Measurements from ENCODE around the gene GSE1.
A peak's percentile ranks its signal among the peaks of the same experiment; 100 is the strongest.

The GSE1 gene

DNA sequence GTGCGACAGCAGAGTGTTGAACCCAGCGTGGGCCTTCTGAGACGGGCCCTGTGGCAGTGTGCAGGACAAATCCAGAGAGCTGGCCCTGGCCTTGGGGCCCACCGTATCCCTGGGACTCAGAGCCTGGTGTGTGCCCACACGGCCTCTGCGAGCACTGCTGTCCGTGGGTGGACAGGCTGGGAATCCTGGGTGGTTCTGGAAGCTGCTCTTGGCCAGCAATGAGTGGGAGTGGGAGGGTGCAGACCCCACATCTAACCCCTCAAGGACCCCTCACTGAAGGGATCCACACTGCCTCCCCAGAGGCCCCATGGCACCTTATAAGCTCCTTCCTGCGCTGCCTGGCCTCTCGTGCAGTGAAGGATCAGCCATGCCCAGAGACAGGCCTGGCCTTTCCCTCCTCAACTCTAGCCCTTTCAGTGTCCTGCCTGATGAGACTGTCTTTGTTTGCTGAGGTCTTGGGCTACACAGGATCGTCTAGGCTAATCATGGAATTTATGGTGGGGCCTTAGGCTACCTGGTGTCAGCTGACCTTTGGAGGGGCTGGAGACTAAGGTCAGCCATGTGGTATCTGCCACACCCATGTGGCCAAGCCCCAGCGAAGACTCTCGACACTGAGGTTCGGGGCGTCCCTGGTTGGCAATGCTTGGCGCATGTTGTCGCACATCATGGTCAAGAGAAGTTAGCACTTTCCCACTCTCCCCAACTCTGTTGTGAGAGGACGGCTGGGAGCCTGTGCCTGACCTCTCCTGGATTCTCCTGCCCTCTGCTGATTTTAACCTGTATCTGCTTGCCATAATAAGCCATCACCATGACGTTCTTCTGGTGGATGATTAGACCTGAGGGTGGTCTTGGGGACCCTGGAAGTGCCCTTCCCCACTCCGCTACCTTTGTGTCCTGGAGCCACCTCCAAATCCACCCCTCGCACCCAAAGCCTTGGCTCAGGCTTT lies 92.1 kb downstream of the GSE1 start:
- DNase-seq (ENCODE audit: low read depth) = no peak
- no peak overlapping the region for H3K4me3 ChIP-seq (ENCODE audit: low read depth, low read length)

DNA sequence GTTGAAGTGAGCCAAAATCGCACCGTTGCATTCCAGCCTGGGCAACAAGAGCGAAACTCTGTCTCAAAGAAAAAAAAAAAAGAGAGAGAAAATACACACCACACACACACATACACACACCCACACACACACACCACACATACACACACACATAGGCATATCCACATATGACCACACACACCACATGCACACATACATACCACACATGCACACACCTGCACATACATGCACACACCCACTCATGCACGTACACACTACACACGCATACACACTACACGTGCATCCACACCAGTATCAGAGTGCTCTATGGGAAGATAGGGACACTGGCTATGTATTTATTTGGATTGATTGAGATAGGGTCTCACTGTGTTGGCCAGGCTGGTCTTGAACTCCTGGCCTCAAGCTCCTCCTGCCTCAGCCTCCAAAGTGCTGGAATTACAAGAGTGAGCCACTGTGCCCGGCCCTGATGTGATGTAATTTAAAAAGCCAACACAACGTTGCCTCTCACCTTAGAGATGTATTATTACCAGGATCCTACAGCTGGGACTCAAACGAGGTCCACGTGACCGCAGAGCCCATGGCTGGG lies 93.4 kb downstream of the GSE1 start:
- no peak overlapping the region for H3K4me3 ChIP-seq (ENCODE audit: low read depth, low read length)
- DNase-seq (ENCODE audit: low read depth) = no peak

DNA sequence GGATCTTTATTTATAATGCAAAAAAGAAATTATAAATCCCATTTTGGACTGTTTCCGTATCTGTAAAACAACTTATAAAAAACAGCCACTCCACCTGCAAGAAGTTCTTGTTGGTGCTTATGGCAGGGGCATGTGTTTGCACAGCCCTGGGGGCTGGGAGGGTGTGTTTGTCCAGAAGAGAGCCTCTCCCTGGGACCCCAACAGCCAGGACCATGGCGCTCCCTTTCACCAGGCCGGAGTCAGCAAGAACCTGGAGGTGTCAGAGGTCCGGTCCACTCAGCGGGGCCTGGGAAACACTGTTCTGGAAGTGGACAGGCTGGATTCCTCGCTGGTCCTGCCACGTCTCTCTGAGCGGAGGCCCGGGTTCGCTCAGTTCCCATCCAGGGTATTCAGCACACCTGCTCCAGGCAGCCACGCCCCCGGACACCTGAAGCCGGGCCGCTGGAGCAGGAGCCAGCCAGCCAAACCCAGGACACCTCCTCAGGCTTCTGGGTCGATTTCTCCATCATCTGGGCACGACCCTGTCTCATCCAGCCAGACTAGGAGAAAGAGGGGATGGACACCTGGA lies 94.5 kb downstream of the GSE1 start:
- no peak overlapping the region for H3K4me3 ChIP-seq (ENCODE audit: low read depth, low read length)
- DNase-seq (ENCODE audit: low read depth) = no peak

DNA sequence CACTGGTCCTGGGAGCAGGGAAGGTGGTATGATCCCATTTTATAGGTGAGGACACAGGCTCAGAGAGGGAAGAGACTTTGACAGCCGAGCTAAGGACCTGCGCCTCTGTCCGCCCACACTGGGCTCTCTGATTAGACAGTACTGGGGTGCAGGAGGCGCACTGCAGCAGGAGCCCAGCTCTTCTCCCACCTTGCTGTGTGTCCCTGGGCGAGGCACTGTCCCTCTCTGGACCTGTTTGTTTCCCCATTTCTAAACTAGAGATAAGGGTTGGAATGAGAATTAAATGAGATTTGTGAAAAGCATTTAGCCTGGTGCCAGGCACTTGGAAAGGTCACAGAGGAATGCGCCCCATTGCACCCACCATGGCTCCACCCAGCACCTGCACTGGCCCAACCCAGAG lies 95.2 kb downstream of the GSE1 start:
- H3K4me3 ChIP-seq (ENCODE audit: low read depth, low read length) = no peak overlapping the region
- no peak for DNase-seq (ENCODE audit: low read depth)

DNA sequence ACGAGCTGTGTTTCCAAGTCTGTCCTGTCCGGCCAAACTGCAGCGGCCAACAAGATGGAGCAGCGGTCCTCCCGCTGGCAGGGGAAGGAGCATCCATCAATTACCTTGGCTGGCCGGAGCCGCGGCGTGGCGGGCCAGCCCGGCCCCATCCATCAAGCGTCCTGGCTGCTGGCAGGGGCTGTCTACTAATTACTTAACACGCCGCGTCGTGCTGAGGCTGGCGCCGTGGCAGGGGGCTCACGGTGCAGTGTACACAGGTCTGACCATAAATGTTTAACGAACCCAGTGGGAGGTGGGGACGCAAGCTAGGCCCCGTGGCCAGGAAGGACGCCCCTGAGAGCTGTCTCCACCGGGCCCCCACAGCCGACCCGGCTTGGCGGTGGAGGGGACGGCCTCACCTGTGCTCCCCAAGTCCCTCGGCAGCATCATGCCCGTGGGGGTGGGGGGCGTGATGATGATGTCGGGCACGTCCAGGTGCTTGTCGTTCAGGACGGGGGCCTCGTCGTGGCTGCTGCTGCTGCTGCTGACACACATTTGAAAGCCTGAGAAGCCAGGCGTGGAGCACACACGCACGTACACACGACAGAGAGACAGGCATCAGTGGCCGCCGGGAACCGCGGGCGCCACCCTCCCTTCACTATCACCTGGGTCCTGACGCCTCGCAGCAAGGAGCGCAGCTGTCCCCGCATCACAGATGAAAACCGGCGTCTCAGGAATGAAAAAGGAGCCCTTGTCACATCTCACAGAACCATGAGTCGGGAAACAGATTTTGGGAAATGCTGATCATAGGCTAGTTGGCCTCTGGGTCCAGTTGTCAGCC lies 96.9 kb downstream of the GSE1 start:
- no peak for DNase-seq (ENCODE audit: low read depth)
- H3K4me3 ChIP-seq (ENCODE audit: low read depth, low read length) = no peak overlapping the region

DNA sequence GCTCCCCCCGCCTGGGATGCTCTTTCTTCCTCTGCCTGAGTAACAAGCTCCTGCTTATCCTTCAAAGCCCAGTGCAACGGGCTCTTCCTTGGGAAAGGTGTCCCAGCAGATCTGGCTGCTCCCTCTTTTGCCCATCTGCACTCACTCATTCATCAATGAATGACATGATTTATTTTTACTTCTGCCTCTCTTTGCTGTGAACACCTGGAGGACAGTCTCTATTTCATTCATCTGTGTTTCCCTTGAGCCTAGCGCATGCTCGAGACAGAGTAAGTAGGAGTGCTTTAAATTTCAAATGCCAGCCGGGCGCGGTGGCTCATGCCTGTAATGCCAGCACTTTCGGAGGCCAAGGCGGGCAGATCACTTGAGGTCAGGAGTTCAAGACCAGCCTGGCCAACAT lies 97.6 kb downstream of the GSE1 start:
- no peak for DNase-seq (ENCODE audit: low read depth)
- no peak overlapping the region for H3K4me3 ChIP-seq (ENCODE audit: low read depth, low read length)

DNA sequence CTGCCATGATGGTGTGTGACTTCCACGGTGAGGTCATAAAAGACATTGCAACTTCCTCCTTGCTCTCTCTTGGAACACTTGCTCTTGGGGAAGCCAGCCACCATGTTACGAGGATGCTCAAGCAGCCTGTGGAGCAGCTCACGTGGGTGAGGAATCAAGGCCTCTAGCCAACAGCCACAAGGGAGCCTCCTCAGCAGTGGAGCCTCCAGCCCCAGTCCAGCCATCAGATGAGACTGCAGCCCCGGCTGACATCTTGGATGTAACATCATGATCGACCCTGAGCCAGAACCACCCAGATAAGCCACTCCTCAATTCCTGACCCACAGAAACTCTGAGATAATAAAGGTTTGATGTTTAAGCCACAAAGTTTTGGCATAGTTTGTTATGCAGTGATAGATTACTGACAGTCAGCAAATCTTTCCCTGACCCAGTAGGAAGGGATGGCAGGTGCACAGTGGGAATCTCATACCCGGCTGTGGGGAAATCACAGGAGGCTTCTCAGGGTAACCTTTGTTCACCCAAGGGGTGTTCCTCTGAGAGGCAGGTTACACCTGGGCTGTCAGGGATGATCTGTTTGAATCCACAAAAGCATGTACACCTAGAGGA lies 99.0 kb downstream of the GSE1 start:
- no peak for DNase-seq (ENCODE audit: low read depth)
- H3K4me3 ChIP-seq (ENCODE audit: low read depth, low read length) = no peak overlapping the region

DNA sequence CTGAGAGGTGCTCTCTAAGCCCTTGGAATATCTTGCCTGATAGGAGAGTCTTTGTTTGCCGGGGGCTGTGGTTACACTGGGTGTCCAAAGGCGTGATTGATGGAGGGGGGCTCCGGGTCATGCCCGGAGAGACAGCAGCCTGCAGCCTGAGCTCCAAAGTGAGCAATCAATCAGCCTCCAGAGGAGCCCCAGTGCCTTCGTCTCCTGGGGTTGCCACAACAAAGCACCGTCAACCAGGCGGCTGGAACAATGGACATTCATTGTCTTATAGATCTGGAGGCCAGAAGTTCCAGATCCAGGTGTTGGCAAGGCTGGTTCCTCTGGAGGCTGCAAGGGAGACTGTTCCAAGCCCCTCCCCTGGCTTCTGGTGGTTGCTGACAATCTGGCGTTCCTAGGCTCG lies 99.7 kb downstream of the GSE1 start:
- no peak for DNase-seq (ENCODE audit: low read depth)
- H3K4me3 ChIP-seq (ENCODE audit: low read depth, low read length) = no peak overlapping the region

DNA sequence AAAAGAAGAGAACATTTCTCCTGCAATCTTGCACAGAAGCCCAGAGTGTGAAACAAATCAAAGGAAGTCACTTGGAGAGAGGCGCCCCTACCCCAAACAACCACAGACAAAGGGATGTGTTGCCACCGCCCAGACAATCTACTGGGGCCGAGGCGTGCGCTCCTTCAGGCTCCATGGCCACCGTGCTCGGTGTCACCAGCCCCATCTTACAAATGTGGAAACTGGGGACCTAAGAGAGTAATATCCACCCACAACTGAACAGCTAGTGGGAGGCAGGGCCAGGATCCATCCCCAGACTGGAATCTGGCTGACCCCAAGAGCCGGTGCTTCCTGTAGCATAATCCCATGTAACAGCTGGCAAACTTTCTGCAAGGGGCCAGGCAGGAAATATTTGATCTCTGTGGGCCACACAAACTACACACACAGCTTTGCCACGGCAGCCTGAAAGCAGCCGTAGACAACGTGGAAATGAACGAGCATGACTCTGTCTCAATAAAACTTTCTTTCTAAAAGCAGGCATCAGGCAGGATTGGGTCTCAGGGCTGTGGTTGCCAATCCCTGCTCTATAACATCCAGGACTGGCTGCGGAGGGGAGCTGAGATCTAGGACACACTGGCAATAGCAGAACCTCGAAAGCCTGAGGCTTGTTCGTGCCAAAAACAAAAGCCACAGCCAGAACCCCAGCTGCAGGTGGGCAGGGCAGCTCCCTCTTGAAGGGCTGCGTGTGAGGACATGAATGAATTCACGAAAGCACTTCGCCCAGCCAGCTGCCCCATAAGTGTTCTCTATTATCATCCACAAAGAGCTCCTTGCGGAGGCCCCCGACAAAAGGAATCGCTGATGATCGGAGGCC lies 102.3 kb downstream of the GSE1 start:
- DNase-seq (ENCODE audit: low read depth) = peak; percentile 28
- H3K4me3 ChIP-seq (ENCODE audit: low read depth, low read length) = peak overlapping the region; percentile 11

DNA sequence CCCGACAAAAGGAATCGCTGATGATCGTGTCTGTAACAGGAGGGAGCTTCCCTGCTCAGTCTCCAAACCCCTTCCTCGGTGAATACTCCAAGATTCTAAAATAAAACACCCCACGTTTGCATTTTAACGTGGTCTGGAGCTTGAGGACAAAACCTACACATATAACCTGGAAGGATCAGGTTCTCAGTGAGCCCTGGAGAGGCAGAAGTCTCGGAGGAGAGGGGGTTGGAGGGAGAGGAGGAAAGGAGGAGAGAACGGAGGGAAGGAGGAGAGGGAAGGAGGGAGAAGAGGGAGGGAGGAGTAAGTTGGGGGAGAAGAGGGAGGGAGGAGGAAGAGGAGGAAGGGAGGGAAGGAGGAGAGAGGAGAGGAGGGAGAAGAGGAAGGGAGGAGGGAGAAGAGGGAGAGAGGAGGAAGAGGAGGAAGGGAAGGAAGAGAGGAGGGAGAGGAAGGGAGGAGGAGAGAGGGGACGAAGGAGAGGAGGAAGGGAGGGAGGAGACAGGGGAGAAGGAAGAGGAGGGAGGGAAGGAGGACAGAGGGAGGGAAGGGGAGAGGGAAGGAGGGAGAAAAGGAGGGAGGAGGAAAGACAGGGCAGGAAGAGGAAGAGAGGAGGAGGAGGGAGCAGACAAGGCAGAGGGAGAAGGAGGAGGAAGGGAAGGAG lies 103.0 kb downstream of the GSE1 start:
- no peak for DNase-seq (ENCODE audit: low read depth)
- peak overlapping the region; percentile 11 for H3K4me3 ChIP-seq (ENCODE audit: low read depth, low read length)

DNA sequence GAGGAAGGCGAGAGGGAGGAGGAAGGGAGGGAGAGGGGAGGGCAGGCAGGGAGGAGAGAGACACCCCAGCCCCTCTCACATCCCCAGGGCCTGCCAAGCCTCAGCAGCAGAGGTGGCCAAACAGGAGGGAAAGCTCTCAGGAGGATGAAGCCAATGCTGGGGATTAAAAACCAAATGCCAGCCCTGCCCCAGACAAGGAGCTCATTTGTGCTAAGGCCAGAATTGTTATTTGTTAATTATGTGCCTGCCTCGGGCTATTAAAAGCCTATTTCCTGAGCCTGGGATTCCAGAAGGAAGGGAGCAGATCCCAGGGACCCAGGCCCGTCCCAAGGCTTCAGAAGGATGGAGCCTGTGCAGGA lies 103.5 kb downstream of the GSE1 start:
- DNase-seq (ENCODE audit: low read depth) = no peak
- no peak overlapping the region for H3K4me3 ChIP-seq (ENCODE audit: low read depth, low read length)

DNA sequence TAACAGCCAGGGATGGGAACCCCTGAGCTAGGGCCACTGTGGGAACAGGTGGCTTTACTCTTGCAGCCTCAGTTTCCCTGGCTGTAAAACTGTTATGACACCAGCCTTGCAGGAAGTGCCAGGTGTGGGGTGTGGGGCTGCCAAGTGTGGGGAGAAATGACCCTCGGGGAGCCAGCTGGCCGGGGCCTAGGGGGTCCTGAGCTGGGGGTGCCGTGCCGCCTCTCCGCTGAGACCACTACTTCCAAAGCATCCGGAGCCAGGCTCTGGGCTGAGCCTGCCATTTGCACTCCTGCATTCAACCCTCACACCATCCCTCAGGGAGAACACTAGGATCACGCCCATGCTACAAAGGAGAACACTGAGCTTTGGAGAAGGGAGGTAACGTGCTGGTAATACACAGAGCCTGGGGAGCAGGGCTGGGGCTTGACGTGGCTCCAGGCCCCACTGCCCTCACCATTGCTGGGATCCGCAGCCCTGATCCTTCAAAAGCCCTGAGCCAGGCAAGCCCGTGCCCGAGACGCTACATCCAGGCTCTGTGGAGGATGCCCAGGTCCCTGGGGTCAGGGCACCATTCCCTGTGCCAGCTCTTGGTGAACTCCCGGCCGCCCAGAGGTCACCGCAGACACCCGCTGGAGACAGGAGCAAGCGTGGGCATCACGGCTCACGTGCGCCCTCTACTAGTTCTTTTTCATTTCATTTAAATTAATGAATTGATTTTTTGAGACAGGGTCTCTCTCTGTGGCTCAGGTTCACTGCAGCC lies 104.5 kb downstream of the GSE1 start:
- DNase-seq (ENCODE audit: low read depth) = no peak
- no peak overlapping the region for H3K4me3 ChIP-seq (ENCODE audit: low read depth, low read length)

DNA sequence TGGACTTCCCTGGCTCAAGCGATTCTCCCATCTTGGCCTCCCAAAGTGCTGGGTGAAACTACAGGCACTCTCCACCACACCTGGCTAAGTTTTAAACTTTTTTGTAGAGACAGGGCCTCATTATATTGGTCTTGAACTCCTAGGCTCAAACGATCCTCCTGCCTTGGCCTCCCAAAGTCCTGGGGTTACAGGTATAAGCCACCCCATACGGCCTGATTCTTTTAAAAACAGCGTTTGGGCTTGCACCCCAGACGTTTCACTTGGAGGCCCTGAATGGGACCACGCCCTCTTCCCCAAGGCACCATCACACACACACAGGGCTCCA lies 105.0 kb downstream of the GSE1 start:
- H3K4me3 ChIP-seq (ENCODE audit: low read depth, low read length) = no peak overlapping the region
- no peak for DNase-seq (ENCODE audit: low read depth)

DNA sequence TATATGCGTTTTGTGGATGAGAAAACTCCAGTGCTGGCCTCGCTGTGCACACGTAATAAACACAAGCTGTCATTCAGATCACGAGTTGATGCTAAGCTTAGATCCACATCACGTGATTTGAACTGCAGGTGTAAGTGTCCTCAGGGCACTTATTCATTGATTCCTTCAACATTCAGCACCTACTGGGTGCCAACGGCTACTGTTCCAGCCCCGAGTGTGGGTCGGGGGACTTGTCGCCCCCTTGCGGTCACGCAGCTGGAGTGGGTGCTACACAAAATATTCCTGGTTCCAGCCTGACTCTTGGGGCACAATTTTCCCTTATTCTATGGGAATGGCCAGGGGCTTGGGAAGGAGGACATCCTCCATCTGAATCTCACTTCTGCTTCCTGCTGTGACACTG lies 105.6 kb downstream of the GSE1 start:
- DNase-seq (ENCODE audit: low read depth) = no peak
- no peak overlapping the region for H3K4me3 ChIP-seq (ENCODE audit: low read depth, low read length)

DNA sequence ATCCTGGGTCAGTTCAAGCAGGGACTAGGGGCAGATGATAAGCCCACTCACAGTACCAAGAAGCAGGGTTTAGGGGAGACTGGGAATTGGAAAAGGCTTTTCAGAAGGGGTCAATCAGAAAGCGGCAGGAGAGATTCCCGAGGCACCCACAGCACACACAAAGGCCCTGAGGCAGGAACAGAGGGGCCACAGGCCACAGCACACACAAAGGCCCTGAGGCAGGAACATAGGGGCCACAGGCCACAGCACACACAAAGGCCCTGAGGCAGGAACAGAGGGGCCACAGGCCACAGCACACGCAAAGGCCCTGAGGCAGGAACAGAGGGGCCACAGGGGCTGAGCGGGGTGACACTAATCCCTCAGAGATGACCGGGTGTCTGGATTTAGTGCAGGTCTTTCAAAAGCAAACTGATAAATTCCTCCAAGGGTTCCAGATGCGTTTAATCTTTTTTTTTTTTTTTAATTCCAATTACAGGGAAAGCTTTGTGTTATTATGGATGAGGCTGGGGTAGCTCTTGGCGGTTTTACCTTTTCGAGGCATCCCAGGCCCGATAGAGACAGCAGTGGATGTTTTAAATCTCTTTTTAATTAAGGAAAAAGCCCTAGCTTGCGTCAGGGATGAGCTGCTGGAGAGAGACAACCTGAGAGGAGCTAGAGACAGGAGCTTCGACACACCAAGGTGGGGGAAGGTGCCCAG lies 106.6 kb downstream of the GSE1 start:
- H3K4me3 ChIP-seq (ENCODE audit: low read depth, low read length) = no peak overlapping the region
- no peak for DNase-seq (ENCODE audit: low read depth)

DNA sequence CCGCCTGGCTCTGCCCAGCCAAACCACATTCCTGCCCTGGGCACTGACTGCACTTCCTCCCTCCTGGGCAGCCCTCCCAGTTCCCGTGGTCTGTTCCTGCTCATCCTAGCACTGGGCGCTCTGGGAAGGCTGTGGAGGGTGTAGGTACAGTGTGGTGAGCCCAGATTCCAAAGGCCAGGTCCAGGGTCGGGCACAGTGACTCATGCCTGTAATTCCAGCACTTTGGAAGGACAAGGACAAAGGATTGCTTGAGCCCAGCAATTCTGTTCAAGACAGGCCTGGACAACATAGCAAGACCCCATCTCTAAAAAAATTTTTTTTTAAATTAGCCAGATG lies 107.1 kb downstream of the GSE1 start:
- no peak overlapping the region for H3K4me3 ChIP-seq (ENCODE audit: low read depth, low read length)
- no peak for DNase-seq (ENCODE audit: low read depth)

DNA sequence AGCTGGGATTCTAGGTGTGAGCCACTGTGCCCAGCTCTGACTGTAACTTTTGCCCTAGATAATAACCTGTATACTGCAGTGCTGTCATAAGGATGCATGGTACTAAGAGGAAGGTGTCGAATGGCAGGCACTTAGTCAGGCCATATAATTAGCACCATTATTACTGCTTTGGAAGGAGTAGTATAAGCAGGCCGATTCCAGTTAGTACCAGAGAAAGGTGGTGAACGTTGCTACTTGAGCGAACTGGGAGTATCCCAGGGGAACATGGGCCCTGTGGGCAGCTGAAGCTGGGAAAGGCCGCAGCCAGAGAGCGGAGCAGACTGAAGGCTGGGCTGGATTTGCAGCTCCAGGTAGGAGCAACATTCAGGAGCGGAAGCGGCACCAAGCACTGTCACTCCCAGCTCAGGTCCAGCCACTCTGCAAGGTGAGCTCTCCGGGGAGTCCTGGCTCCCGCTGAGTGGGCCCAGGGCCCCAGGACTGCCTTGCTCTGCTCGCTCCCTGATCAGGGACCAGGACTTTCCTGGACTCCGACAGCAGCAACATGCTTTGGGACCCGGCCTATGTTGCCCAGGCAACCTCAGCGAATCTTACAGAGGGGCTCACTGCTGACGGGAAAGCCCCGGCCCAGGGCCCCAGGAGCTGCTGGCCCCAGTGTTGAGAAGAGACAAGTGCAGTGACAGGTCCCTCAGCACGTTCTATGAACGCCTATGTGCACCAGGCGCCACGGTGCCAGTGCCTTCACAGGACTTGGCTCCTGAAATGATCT lies 109.2 kb downstream of the GSE1 start:
- H3K4me3 ChIP-seq (ENCODE audit: low read depth, low read length) = no peak overlapping the region
- DNase-seq (ENCODE audit: low read depth) = no peak
